Urothelium cell line (cell line): ENCODE results near the gene C5orf47.

Experiments used
- DNase-seq: peaks from one replicate; pipeline ENCODE4 v3.0.0; 2011; ENCODE audit warnings: low spot score, mixed read lengths
- FAIRE-seq: peaks from 2 replicates; lab custom pipeline; 2011; peaks lifted over from hg19 to GRCh38; lab: Jason Lieb, UNC

The C5orf47 gene

GRCh38 chr5:174022384-174023095 lies 33.6 kb downstream of the C5orf47 start:
- FAIRE-seq: no peak
- no peak for DNase-seq

- FAIRE-seq: no peak
Observed at GRCh38 chr5:174030286-174030685, 41.3 kb downstream of the C5orf47 start.

GRCh38 chr5:174044466-174045254 lies 55.7 kb downstream of the C5orf47 start:
- no peak for FAIRE-seq
- DNase-seq: no peak

More at GRCh38 chr5:174030286-174030685, 41.3 kb downstream of the C5orf47 start:
- DNase-seq: no peak

- peak; percentile 55 for FAIRE-seq
- peak; percentile 95 for DNase-seq
Observed at GRCh38 chr5:174045470-174046025, 56.6 kb downstream of the C5orf47 start, which contains the start of gene NSG2. Gene NSG2 (plus strand): TSS chr5:174045706. CDS start chr5:174046756, 1,050 bp downstream.

GRCh38 chr5:174046558-174046957 lies 57.6 kb downstream of the C5orf47 start:
- no peak for FAIRE-seq
- no peak for DNase-seq

GRCh38 chr5:174047472-174048099 lies 58.6 kb downstream of the C5orf47 start:
- DNase-seq (no peak), FAIRE-seq (no peak)

- FAIRE-seq (no peak), DNase-seq (no peak)
Observed at GRCh38 chr5:174052636-174053035, 63.7 kb downstream of the C5orf47 start.

GRCh38 chr5:174053905-174054304 lies 64.9 kb downstream of the C5orf47 start:
- FAIRE-seq (no peak), DNase-seq (no peak)
